GM13976 (cell line): Measurements from ENCODE around the gene MAPRE3.

Experiments
- DNase-seq: peaks from one replicate; pipeline ENCODE4 v3.0.0; 2012; ENCODE audit warnings: low spot score
- CTCF ChIP-seq: IDR thresholded peaks from 2 replicates; pipeline ENCODE4 v1.5.1; 2012; ENCODE audit warnings: borderline replicate concordance, mild to moderate bottlenecking; ENCODE audit not compliant: insufficient read depth; ENCODE audit errors: extremely low read depth, missing control alignments, control extremely low read depth
- in situ Hi-C: fragments of 300-500 bp; cut with MboI; formaldehyde crosslinking; loops from one replicate; pipeline ENCODE4 v1.12.0; 2022; ENCODE audit warnings: low sequenced_read_pairs, mixed read lengths, inconsistent platforms; ENCODE audit not compliant: unreplicated experiment

The MAPRE3 gene

DNA sequence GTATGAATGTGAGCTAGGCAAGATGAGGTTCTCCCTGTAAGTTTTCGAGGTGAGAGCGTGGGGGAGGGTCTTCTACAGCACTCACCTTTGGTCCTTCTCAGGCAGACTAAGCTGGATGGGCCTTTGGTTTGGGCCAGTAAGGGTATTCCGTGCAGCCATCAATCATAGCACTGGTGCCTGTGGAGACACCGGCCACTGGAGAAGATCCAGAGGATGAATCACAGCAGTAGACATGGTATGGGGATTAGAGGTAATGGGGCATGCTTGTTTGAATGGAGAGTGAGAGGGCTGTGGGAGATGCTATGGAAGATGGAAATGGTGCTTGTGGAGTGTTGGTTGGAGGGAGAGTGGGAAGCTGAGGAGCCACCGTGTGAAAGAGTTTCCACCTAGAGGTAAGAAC, 16.1 kb downstream of the MAPRE3 start:
- TF ChIP-seq CTCF: no peak
- DNase-seq: no peak
- in situ Hi-C loops: no loop called here

DNA sequence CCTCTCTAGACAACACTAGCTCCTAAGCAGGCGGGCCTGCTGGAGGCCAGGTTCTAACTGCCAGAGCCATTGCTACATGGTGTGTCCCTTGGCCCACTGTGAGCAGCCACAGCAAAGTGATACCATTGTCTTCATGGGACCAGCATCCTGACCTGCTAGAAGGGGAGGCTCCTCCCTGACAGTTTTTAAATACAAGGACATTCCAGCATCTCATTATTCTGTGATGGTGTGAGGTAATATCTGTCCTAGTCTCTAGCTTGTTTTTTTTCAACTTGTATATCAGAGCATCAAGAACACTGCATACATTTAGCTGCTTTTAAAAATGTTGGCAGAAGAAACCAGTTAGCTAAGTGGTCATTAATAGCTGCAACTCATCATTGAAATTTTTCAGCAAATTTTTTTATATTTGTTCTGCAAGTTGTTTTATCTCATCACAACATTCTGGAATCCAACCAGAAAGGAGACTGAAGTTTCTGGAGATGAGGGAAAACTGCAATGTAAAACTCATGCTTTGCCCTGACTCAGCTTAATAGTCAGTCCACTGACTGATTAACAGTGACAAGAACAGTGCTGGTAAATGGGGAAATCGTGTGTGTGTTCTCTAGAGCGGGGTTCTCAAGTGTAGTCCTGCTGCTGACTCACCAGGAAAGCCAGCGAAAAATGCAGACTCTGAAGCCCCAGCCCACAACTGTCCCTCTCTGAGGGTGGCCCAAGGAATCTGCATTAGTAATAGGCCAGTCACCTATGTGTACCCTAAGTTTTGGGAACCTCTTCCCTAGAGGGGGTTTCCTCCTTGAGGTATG, 17.8 kb downstream of the MAPRE3 start:
- DNase-seq: no peak
- in situ Hi-C loops: no loop called here
- no peak for TF ChIP-seq CTCF

- in situ Hi-C loops: no loop called here
Observed at GRCh38 chr2:26989156-26989555, 18.7 kb downstream of the MAPRE3 start.

GRCh38 chr2:26991717-26992116, 21.3 kb downstream of the MAPRE3 start:
- in situ Hi-C loops: no loop called here
- DNase-seq: no peak
- TF ChIP-seq CTCF: no peak

More at GRCh38 chr2:26989156-26989555, 18.7 kb downstream of the MAPRE3 start:
- no peak for TF ChIP-seq CTCF
- no peak for DNase-seq

DNA sequence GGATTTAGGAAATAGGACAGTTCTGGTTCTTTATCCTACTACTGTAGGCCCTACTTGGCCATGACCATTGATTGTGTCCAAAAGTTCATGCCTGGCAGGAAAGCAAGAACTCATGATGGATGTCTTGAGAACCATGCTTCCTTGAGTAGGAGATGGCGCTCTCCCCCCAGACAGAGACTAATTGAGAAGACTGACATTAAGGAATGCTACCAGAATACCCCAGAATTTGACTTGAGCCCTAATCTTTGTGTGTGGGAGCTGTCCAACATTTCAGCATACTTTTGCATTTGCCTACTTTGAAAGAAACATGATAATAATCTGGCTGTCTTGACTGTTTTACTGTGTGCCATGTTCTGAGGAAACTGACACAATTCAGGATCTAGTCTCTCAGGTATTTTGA, 23.3 kb downstream of the MAPRE3 start:
- TF ChIP-seq CTCF: no peak
- DNase-seq: no peak
- in situ Hi-C loops: no loop called here

DNA sequence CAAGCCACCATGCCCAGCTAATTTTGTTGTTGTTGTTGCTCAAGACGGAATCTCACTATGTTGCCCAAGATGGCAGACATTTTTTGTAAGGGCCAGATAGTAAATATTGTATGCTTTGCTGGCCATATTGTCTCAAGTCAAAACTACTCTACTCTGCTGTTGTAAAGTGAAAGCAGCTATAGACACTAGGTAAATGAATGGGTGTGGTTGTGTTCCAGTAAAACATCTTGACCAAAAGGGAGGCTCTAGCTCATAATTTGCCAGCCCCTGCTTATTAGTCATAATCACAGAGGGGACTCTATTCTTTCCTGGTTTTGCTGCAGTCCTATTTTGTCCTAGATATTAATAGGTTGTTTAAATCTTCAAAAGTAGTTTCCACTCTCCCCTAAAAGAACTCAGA, 24.5 kb downstream of the MAPRE3 start:
- no peak for TF ChIP-seq CTCF
- in situ Hi-C loops: no loop called here
- DNase-seq: no peak

- in situ Hi-C loops: no loop called here
- no peak for TF ChIP-seq CTCF
Observed at GRCh38 chr2:26997394-26997793, 27.0 kb downstream of the MAPRE3 start.

More at GRCh38 chr2:26997394-26997793, 27.0 kb downstream of the MAPRE3 start:
- no peak for DNase-seq
